Lung (tissue), 12 donors: ENCODE measurements around the gene NRIP3. TPM values are rescaled to one million over a fixed set of nuclear protein-coding genes. Genes with fewer than 3 reads are reported as not detected.
A peak's percentile ranks its signal among the peaks of the same experiment; 100 is the strongest.

ENCODE experiments used
- ATAC-seq: fragments of 200-7000 bp; cut with Tn5 transposase; one replicate; pipeline ENCODE4 v1.9.1; 2020; ENCODE audit warnings: moderate number of reproducible peaks; ENCODE audit not compliant: insufficient read depth, low FRiP score
- DNase-seq, 3 donors: peaks; one replicate each; pipeline ENCODE4 v3.0.0-alpha.2; 2013 to 2017
- H3K27ac ChIP-seq, 2 donors: one replicate each; pipeline ENCODE4 v1.5.1; 2013; ENCODE audit warnings: mild to moderate bottlenecking in 2 of 2, moderate library complexity in 2 of 2, control low read depth in 1 of 2, inconsistent platforms in 1 of 2, low read depth in 1 of 2, low read length in 1 of 2
- H3K27me3 ChIP-seq, 3 donors: one replicate each; pipeline ENCODE4 v1.5.1; 2013; ENCODE audit warnings: low read length in 2 of 3; ENCODE audit not compliant: control insufficient read depth in 3 of 3, insufficient read depth in 3 of 3
- H3K36me3 ChIP-seq, 4 donors: one replicate each; pipeline ENCODE4 v1.5.1; 2013; ENCODE audit warnings: low read length in 4 of 4, mild to moderate bottlenecking in 1 of 4, moderate library complexity in 1 of 4; ENCODE audit not compliant: control insufficient read depth in 4 of 4, insufficient read depth in 4 of 4
- H3K4me1 ChIP-seq, 5 donors: one replicate each; pipeline ENCODE4 v1.5.1; 2013; ENCODE audit warnings: low read length in 5 of 5, mild to moderate bottlenecking in 2 of 5, moderate library complexity in 1 of 5; ENCODE audit not compliant: control insufficient read depth in 5 of 5, insufficient read depth in 5 of 5
- H3K4me3 ChIP-seq: one replicate; pipeline ENCODE4 v1.5.1; 2013; ENCODE audit warnings: mild to moderate bottlenecking, control low read depth, moderate library complexity
- H3K9ac ChIP-seq, 2 donors: one replicate each; pipeline ENCODE4 v1.5.1; 2013; ENCODE audit warnings: low read length in 2 of 2, control low read depth in 1 of 2; ENCODE audit not compliant: insufficient read depth in 1 of 2
- H3K9me3 ChIP-seq, 4 donors: one replicate each; pipeline ENCODE4 v1.5.1; 2013; ENCODE audit warnings: low read length in 3 of 4, mild to moderate bottlenecking in 1 of 4, moderate library complexity in 1 of 4; ENCODE audit not compliant: control insufficient read depth in 4 of 4, insufficient read depth in 3 of 4
- CTCF ChIP-seq: IDR thresholded peaks from 2 replicates; pipeline ENCODE4 v1.5.1; 2012; ENCODE audit warnings: mild to moderate bottlenecking; ENCODE audit errors: control extremely low read depth, extremely low read depth
- WGBS, 2 donors: extraction: QIAGEN DNeasy Blood & Tissue Kit; methylation state at CpG; one replicate each; pipeline ENCODE4 v1.1.7; 2013; 5-methylcytosine and 5-hydroxymethylcytosine counted together
- polyA plus RNA-seq, 2 donors: library from polyadenylated mRNA; stranded (reverse); fragments of 200-250 nt; gene quantifications; one replicate each; pipeline ENCODE4 v1.2.1, GENCODE V29; 2013
- total RNA-seq, 2 donors: library from RNA; depleted of rRNA in 1 of 2; stranded (reverse); fragments of >200 nt in 1 of 2; gene quantifications; one replicate each; pipeline ENCODE4 v1.2.1, GENCODE V29; 2014 to 2021
- donor health status: control.
- donor health status: control.
- donor health status: Bipolar disorder and iron deficiency.
- donor health status: healthy.
- donor health status: DM: yes; HTN: yes; CAD: no.

Gene NRIP3
- total and polyA plus RNA-seq, 4 donors: 0.28 to 2.2 (median 1.9) TPM

GRCh38 chr11:9016916-9017642, 13.3 kb upstream of the NRIP3 start:
- Histone ChIP-seq H3K4me1 (peaks cover 3 to 36% (median 8%) of the 10 kb centered on the region in 5 donors), H3K27ac (no peak overlapping the region), H3K36me3 (no peaks in the 10 kb centered on the region), H3K9ac (no peak overlapping the region), H3K4me3 (no peak overlapping the region), H3K27me3 (no peaks in the 10 kb centered on the region), H3K9me3 (no peaks in the 10 kb centered on the region)
- DNase-seq (no peak), ATAC-seq (no peak)
- no peak for TF ChIP-seq CTCF
- 46 to 53% methylated on average over 6 of the region's 6 CpGs for WGBS, 2 donors

DNA sequence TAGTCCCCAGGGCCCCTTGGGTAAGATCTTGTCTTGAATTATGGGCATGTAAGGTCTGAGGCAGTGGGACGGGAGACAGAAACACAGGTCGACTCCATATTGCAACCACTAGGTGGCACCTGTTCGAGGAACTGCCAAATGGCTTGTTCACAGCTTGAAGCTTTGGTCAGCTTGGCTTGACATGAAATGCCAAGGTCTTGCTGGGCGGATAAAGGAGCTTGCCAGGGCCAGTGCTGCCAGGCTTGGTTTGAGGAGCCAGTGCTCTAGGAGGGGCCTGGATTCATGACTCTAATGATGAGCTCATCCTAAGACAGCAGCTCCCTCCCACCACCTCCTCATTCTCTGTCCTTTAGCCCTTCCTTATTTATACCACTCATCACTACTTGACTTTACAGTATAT, 11.9 kb upstream of the NRIP3 start:
- DNase-seq (peak; percentile 75 to 87 (median 79)), ATAC-seq (peak; percentile 49)
- Histone ChIP-seq H3K27ac (no peak overlapping the region), H3K4me1 (peaks cover 0 to 24% (median 8%) of the 10 kb centered on the region in 5 donors), H3K36me3 (no peaks in the 10 kb centered on the region), H3K4me3 (no peak overlapping the region), H3K27me3 (no peaks in the 10 kb centered on the region), H3K9ac (no peak overlapping the region), H3K9me3 (no peaks in the 10 kb centered on the region)
- TF ChIP-seq CTCF: peak; percentile 76
- WGBS, 2 donors: 16 to 22% methylated on average over 4 of the region's 4 CpGs

DNA sequence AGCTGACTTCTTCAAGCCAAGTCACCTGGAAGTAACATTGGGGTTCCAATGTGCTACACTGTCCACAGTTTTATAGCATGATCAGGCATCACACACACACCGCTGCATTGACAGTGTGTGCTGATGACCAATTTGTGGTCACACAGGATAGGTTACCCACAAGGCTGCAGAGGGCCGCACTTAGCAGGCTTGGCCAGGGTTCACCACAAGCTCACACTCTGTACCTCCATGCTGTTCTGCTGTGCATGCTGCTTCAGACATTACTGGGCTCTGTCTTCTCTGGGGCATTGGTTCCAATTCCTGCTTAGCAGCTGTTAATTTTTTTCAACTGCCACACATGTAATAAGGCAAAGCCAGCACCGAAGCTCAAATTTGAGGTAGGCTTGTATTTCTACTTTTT, 11.0 kb upstream of the NRIP3 start:
- ATAC-seq: no peak
- WGBS, 2 donors: 91 to 95% methylated on average over 3 of the region's 3 CpGs
- TF ChIP-seq CTCF: no peak

More for the DNA sequence above, 11.0 kb upstream of the NRIP3 start:
- H3K4me1 ChIP-seq: peaks cover 0 to 20% (median 6%) of the 10 kb centered on the region in 5 donors
- H3K36me3 ChIP-seq: no peaks in the 10 kb centered on the region
- H3K4me3 ChIP-seq: no peak overlapping the region
- no peaks in the 10 kb centered on the region for H3K27me3 ChIP-seq
- H3K27ac ChIP-seq: no peak overlapping the region
- no peaks in the 10 kb centered on the region for H3K9me3 ChIP-seq
- DNase-seq: no peak
- no peak overlapping the region for H3K9ac ChIP-seq
